ENCODE measurements around the gene TMEM236. TPM values are rescaled to one million over a fixed set of nuclear protein-coding genes. Genes with fewer than 3 reads are reported as not detected.
A peak's percentile ranks its signal among the peaks of the same experiment; 100 is the strongest.

The TMEM236 gene
- total RNA-seq, 3 donors from 2014 or later = 37.8 to 80.8 (median 59.9) TPM

GRCh38 chr10:17768957-17769356 is 17.0 kb downstream of the TMEM236 start:
- H3K36me3 ChIP-seq (ENCODE audit: low read depth) = no peaks in the 10 kb centered on the region
- H3K4me3 ChIP-seq = no peak overlapping the region
- TF ChIP-seq CTCF (IDR thresholded peaks at IDR 0.05) = no peak
- DNase-seq (no peak), ATAC-seq (no peak)
- H3K4me1 ChIP-seq (ENCODE audit: low read depth) = no peaks in the 10 kb centered on the region
- intact Hi-C loops (cut with DNase I, micrococcal nuclease) = no loop called here
- no peaks in the 10 kb centered on the region for H3K9me3 ChIP-seq

GRCh38 chr10:17771017-17771416 is 19.0 kb downstream of the TMEM236 start:
- Histone ChIP-seq H3K36me3 (ENCODE audit: low read depth) (no peaks in the 10 kb centered on the region), H3K4me1 (ENCODE audit: low read depth) (no peaks in the 10 kb centered on the region), H3K9me3 (no peaks in the 10 kb centered on the region), H3K4me3 (no peak overlapping the region)
- no peak for DNase-seq
- no peak for TF ChIP-seq CTCF (IDR thresholded peaks at IDR 0.05)
- intact Hi-C loops (cut with DNase I, micrococcal nuclease) = no loop called here
- ATAC-seq = no peak

GRCh38 chr10:17779784-17780183 is 27.8 kb downstream of the TMEM236 start:
- ATAC-seq (no peak), DNase-seq (no peak)
- intact Hi-C loops (cut with DNase I, micrococcal nuclease) = no loop called here
- H3K9me3 ChIP-seq = no peaks in the 10 kb centered on the region
- no peak overlapping the region for H3K4me3 ChIP-seq
- TF ChIP-seq CTCF (IDR thresholded peaks at IDR 0.05) = no peak
- peaks cover 2% of the 10 kb centered on the region for H3K4me1 ChIP-seq (ENCODE audit: low read depth)
- no peaks in the 10 kb centered on the region for H3K36me3 ChIP-seq (ENCODE audit: low read depth)

- peaks cover 2% of the 10 kb centered on the region for H3K4me1 ChIP-seq (ENCODE audit: low read depth)
- no peak for DNase-seq
- H3K9me3 ChIP-seq = no peaks in the 10 kb centered on the region
- intact Hi-C loops (cut with DNase I, micrococcal nuclease) = no loop called here
- no peaks in the 10 kb centered on the region for H3K36me3 ChIP-seq (ENCODE audit: low read depth)
- H3K4me3 ChIP-seq = no peak overlapping the region
- no peak for ATAC-seq
- TF ChIP-seq CTCF (IDR thresholded peaks at IDR 0.05) = no peak
These were observed 28.7 kb downstream of the TMEM236 start for GRCh38 chr10:17780727-17781126.

GRCh38 chr10:17781856-17782255 is 29.9 kb downstream of the TMEM236 start:
- Histone ChIP-seq H3K36me3 (ENCODE audit: low read depth) (no peaks in the 10 kb centered on the region), H3K4me3 (no peak overlapping the region), H3K4me1 (ENCODE audit: low read depth) (peaks cover 2% of the 10 kb centered on the region), H3K9me3 (no peaks in the 10 kb centered on the region)
- peak; percentile 56 for ATAC-seq
- no peak for TF ChIP-seq CTCF (IDR thresholded peaks at IDR 0.05)
- intact Hi-C loops (cut with DNase I, micrococcal nuclease) = no loop called here
- DNase-seq = no peak

Measured in mucosa of descending colon (tissue), 3 donors.